Spleen (tissue), 7 donors: Measurements from ENCODE around the gene SFTPA2.

Experiments used
- CTCF ChIP-seq, 11 experiments: fragments of 200-600 bp in 7 of 11; fragments of 450-650 bp in 4 of 11; sonication (generic) in 4 of 11; IDR thresholded peaks in 8 of 11; conservative IDR thresholded peaks in 3 of 11; 1 replicate in 7 of 11; 2 replicates in 4 of 11; pipeline versions ENCODE4 v1.4.0 to v1.8.0; 2016 to 2021; ENCODE audit warnings: antibody characterized with exemption in 11 of 11, inconsistent platforms in 4 of 11, mild to moderate bottlenecking in 1 of 11
- POLR2AphosphoS5 ChIP-seq, 3 donors: sonication (generic); formaldehyde crosslinking; IDR thresholded peaks; one replicate each; pipeline ENCODE4 v1.5.1; 2017; ENCODE audit warnings: antibody characterized with exemption in 3 of 3
- donor health status: DM: no; HTN: no; CAD: no; lungs with moderate emphysema.
- donor health status: DM: no; HTN: no; CAD: no.
- donor health status: DM: no; HTN: no; CAD: no.

DNA sequence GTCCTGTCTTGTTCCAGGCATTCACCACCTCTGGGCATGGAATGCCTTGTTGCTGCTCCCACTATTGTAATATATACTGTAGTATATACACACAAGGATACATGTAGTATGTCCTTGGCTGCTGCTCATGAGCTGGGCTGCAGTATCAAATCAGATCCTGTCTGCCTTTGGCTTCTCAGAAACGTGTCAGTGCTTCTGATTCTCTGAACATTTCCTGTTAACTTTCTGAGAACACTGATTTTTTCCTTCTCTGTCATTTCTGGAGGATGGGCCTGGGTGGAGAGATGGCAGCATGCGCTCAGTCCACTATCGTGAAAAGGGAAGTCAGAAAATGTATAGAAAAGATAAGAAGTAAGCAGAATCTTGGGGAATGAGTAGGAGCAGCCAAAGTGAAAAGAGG is 12.2 kb downstream of the SFTPA2 start:
- no peak for TF ChIP-seq CTCF (IDR thresholded peaks at IDR 0.05 in 8 of 11, conservative IDR thresholded peaks at IDR 0.05 in 3 of 11)
- no peak for TF ChIP-seq POLR2AphosphoS5 (IDR thresholded peaks at IDR 0.05)
